SK-N-SH (cell line): ENCODE results near the gene DAB2IP. TPM values are rescaled to one million over a fixed set of nuclear protein-coding genes. Genes with fewer than 3 reads are reported as not detected.

ENCODE experiments used
- CTCF ChIA-PET: fragments of 300-600, 350-600 bp; formaldehyde crosslinking; extraction: SDS; loops from one replicate; lab custom pipeline; 2021; lab: Yijun Ruan, JAX
- POLR2A ChIA-PET: fragments of 350-600 bp; sonication (Branson Sonifier 250); formaldehyde crosslinking; extraction: SDS; loops from one replicate; lab custom pipeline; 2020; ENCODE audit warnings: antibody characterized with exemption, inconsistent platforms; lab: Yijun Ruan, JAX
- DNase-seq: peaks from one replicate; pipeline ENCODE4 v3.0.0; 2012
- H2AFZ ChIP-seq: fragments of 200-600 bp; sonication (generic); 2 replicates; pipeline ENCODE4 v1.8.1; 2016; ENCODE audit warnings: antibody characterized with exemption, mild to moderate bottlenecking, low read depth
- H3F3A ChIP-seq: fragments of 200-600 bp; sonication (generic); replicated peaks from 2 replicates; pipeline ENCODE3; 2016; ENCODE audit warnings: antibody characterized with exemption, mild to moderate bottlenecking; ENCODE audit not compliant: insufficient read depth
- H3K27ac ChIP-seq, 2 experiments: fragments of 200-500 bp in 1 of 2; fragments of 200-600 bp in 1 of 2; sonication (Bioruptor generic) in 1 of 2; sonication (generic), shearing (Covaris generic) in 1 of 2; 2 replicates each; pipeline versions ENCODE4 v1.5.1 to v1.6.1; 2014 to 2016; ENCODE audit warnings: low read depth in 2 of 2, inconsistent platforms in 1 of 2, low read length in 1 of 2, mild to moderate bottlenecking in 1 of 2, mixed read lengths in 1 of 2
- H3K27me3 ChIP-seq: fragments of 200-600 bp; sonication (generic), shearing (Covaris generic); 2 replicates; pipeline ENCODE4 v1.6.1; 2016; ENCODE audit warnings: mixed run types; ENCODE audit not compliant: insufficient read depth
- H3K36me3 ChIP-seq, 2 experiments: fragments of 200-500 bp in 1 of 2; fragments of 200-600 bp in 1 of 2; sonication (Bioruptor generic) in 1 of 2; sonication (generic) in 1 of 2; replicated peaks in 1 of 2; 2 replicates each; pipeline versions ENCODE3 to v1.5.1; 2014 to 2016; ENCODE audit warnings: low read length in 1 of 2, mild to moderate bottlenecking in 1 of 2; ENCODE audit not compliant: insufficient read depth in 2 of 2, control insufficient read depth in 1 of 2
- H3K4me1 ChIP-seq, 2 experiments: fragments of 200-500 bp in 1 of 2; fragments of 200-600 bp in 1 of 2; sonication (Bioruptor generic) in 1 of 2; sonication (generic), shearing (Covaris generic) in 1 of 2; 2 replicates each; pipeline versions ENCODE4 v1.5.1 to v1.6.1; 2014 to 2016; ENCODE audit warnings: low read depth in 1 of 2, low read length in 1 of 2, mixed run types in 1 of 2; ENCODE audit not compliant: insufficient read depth in 2 of 2, control insufficient read depth in 1 of 2
- H3K4me2 ChIP-seq: fragments of 200-600 bp; sonication (generic), shearing (Covaris generic); 2 replicates; pipeline ENCODE4 v1.6.1; 2017; ENCODE audit warnings: mixed run types
- H3K4me3 ChIP-seq, 2 experiments: fragments of 200-500 bp in 1 of 2; fragments of 200-600 bp in 1 of 2; sonication (Bioruptor generic) in 1 of 2; sonication (generic), shearing (Covaris generic) in 1 of 2; 2 replicates each; pipeline versions ENCODE4 v1.5.1 to v1.8.1; 2014 to 2016; ENCODE audit warnings: low read depth in 2 of 2, inconsistent platforms in 1 of 2, low read length in 1 of 2, mild to moderate bottlenecking in 1 of 2, mixed read lengths in 1 of 2, moderate library complexity in 1 of 2
- H3K79me2 ChIP-seq: fragments of 200-600 bp; sonication (generic); 2 replicates; pipeline ENCODE4 v1.8.1; 2017; ENCODE audit warnings: mild to moderate bottlenecking; ENCODE audit not compliant: insufficient read depth
- H3K9ac ChIP-seq: fragments of 200-600 bp; sonication (generic); 2 replicates; pipeline ENCODE4 v1.6.1; 2017; ENCODE audit warnings: mixed run types
- H3K9me2 ChIP-seq: fragments of 200-600 bp; sonication (generic); 2 replicates; pipeline ENCODE4 v1.6.1; 2017; ENCODE audit warnings: mixed run types
- H3K9me3 ChIP-seq: fragments of 200-600 bp; sonication (generic); 2 replicates; pipeline ENCODE4 v1.6.1; 2017; ENCODE audit warnings: mixed run types, mild to moderate bottlenecking, moderate library complexity
- H4K20me1 ChIP-seq: fragments of 200-600 bp; sonication (generic); 2 replicates; pipeline ENCODE4 v1.6.1; 2017; ENCODE audit warnings: mild to moderate bottlenecking, mixed run types; ENCODE audit not compliant: insufficient read depth
- CTCF ChIP-seq: fragments of 200-600 bp; sonication (generic); IDR thresholded peaks from 2 replicates; pipeline ENCODE4 v1.6.1; 2017; ENCODE audit warnings: antibody characterized with exemption, mild to moderate bottlenecking, moderate library complexity
- EP300 ChIP-seq, 2 experiments: IDR thresholded peaks; 2 replicates each; pipeline versions ENCODE4 v1.4.0 to v1.6.1; 2012; ENCODE audit warnings: borderline replicate concordance in 1 of 2, low read depth in 1 of 2, low read length in 1 of 2
- FOXM1 ChIP-seq: IDR thresholded peaks from 2 replicates; pipeline ENCODE4 v1.4.0; 2012; ENCODE audit warnings: low read depth, mild to moderate bottlenecking
- GABPA ChIP-seq: IDR thresholded peaks from 2 replicates; pipeline ENCODE4 v1.4.0; 2012; ENCODE audit warnings: low read depth, mild to moderate bottlenecking
- GATA2 ChIP-seq: sonication (generic); formaldehyde crosslinking; IDR thresholded peaks from 2 replicates; pipeline ENCODE4 v1.5.0; 2020; ENCODE audit warnings: mild to moderate bottlenecking, missing genetic modification reagents
- MXI1 ChIP-seq: IDR thresholded peaks from 2 replicates; pipeline ENCODE4 v1.6.1; 2012; ENCODE audit warnings: mild to moderate bottlenecking, low read depth, low read length, improper control_type of control experiment
- RXRA ChIP-seq: IDR thresholded peaks from 2 replicates; pipeline ENCODE4 v1.4.0; 2012; ENCODE audit warnings: low read depth, mild to moderate bottlenecking, borderline replicate concordance
- WGBS: methylation state at CpG from one replicate; pipeline ENCODE4 v1.1.6; 2017; ENCODE audit warnings: low lambda C conversion rate; 5-methylcytosine and 5-hydroxymethylcytosine counted together
- polyA plus RNA-seq, 3 experiments: library from polyadenylated mRNA; depleted of rRNA; stranded (reverse); fragments of >200 nt; gene quantifications; 2 replicates each; pipeline ENCODE4 v1.2.3, GENCODE V29; 2012
- TF ChIP-seq, protein P1 (sequence below): fragments of 150-350 bp; IDR thresholded peaks from 2 replicates; pipeline ENCODE4 v1.6.1; 2017; ENCODE audit warnings: antibody characterized with exemption, low read length, low read depth, borderline replicate concordance
- TF ChIP-seq, protein P2 (sequence below): IDR thresholded peaks from 2 replicates; pipeline ENCODE4 v1.6.1; 2012; ENCODE audit warnings: mild to moderate bottlenecking, low read depth, low read length, moderate library complexity
- TF ChIP-seq, protein P3 (sequence below): IDR thresholded peaks from 2 replicates; pipeline ENCODE4; 2012

The DAB2IP gene
- polyA plus RNA-seq, 1 of the 3 experiments (the other 2 are of a cell fraction): 21.4 TPM

- TF ChIP-seq, protein P1, sequence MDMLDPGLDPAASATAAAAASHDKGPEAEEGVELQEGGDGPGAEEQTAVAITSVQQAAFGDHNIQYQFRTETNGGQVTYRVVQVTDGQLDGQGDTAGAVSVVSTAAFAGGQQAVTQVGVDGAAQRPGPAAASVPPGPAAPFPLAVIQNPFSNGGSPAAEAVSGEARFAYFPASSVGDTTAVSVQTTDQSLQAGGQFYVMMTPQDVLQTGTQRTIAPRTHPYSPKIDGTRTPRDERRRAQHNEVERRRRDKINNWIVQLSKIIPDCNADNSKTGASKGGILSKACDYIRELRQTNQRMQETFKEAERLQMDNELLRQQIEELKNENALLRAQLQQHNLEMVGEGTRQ: no peak
- TF ChIP-seq FOXM1 (no peak), GATA2 (CRISPR knock-in tag) (no peak)
These were observed 125.6 kb downstream of the DAB2IP start (continued) for GRCh38 chr9:121776739-121777637.

DNA sequence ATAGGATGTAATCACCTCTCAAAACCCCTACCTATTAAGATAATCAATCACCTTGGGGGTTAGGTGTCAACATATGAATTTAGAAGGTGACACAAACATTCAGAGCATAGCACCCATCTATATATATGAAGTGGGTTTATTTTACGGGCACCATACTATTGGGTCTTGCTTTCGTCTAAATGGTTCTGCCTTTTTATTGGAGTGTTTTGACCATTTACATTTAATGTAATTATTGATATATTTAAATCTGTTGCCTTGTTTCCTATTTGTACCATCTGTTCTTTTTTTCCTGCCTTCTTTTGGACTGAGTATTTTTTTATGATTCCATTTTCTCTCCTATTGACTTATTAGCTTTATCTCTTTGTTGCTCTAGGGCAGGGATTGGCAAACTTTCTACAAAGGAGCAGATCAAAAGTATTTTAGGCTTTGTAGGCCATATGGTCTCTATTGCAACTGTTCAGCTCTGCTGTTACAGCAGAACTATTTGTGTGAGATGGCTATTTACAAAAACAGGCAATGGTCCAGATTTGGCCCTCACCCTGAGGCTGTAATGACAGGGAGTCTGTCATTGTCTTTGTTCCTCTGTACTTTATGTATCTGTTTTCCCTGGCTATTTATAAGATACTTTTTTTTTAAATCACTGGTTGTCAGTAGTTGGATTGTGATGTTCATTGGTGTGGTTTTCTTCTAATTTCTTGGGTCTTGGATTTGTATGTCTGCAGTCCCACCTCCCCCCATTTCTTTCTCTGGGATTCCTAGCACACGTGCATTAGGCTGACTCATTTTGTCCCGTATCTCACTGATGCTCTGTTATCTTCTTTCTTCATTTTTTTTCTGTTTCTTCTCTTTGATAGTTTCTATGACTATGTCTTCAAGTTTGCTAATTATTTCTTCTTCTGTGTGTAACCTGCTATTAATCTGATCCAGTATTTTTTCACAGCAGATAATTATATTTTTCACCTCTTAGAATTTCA is 127.1 kb downstream of the DAB2IP start:
- peaks cover 0 to 11% of the 10 kb centered on the region in 2 experiments; a peak in 2 of 4 replicates for H3K4me1 ChIP-seq
- TF ChIP-seq GABPA: no peak
- TF ChIP-seq EP300 (IDR thresholded peaks at IDR 0.05; ENCODE audit: borderline replicate concordance in 1 of 2, low read depth in 1 of 2, low read length in 1 of 2): 0 out of 4 replicates have a peak, but pooled peaks of 1 of the 2 experiments have one; percentile 18
- TF ChIP-seq, all 33 proteins: peak for 1
- peak overlapping the region in 1 of 2 experiments; percentile 45; a peak in 1 of 4 replicates for H3K27ac ChIP-seq
- H3F3A ChIP-seq: no peaks in the 10 kb centered on the region
- H3K9me3 ChIP-seq: 0 out of 2 replicates have a peak, but pooled peaks cover 6% of the 10 kb centered on the region
- H3K4me2 ChIP-seq: no peak overlapping the region
- 58% methylated on average over 4 of the region's 4 CpGs for WGBS
- peaks cover 42 to 76% of the 10 kb centered on the region in 2 experiments for H3K36me3 ChIP-seq
- CTCF ChIA-PET: interaction anchor here (1.1 kb wide), 1 partner anchor 91 kb away, joined by 5 read pairs; no protein-coding TSS in a partner anchor
- no peak overlapping the region for H2AFZ ChIP-seq
- no peak overlapping the region for H3K9ac ChIP-seq
- H4K20me1 ChIP-seq: no peaks in the 10 kb centered on the region
- no peaks in the 10 kb centered on the region for H3K27me3 ChIP-seq
- POLR2A ChIA-PET: no interaction called here
- peak; percentile 67 for DNase-seq
- H3K9me2 ChIP-seq: no peaks in the 10 kb centered on the region
- H3K4me3 ChIP-seq: no peak overlapping the region; a peak in 1 of 4 replicates
- no peaks in the 10 kb centered on the region; the same call in none of the 2 replicates for H3K79me2 ChIP-seq

DNA sequence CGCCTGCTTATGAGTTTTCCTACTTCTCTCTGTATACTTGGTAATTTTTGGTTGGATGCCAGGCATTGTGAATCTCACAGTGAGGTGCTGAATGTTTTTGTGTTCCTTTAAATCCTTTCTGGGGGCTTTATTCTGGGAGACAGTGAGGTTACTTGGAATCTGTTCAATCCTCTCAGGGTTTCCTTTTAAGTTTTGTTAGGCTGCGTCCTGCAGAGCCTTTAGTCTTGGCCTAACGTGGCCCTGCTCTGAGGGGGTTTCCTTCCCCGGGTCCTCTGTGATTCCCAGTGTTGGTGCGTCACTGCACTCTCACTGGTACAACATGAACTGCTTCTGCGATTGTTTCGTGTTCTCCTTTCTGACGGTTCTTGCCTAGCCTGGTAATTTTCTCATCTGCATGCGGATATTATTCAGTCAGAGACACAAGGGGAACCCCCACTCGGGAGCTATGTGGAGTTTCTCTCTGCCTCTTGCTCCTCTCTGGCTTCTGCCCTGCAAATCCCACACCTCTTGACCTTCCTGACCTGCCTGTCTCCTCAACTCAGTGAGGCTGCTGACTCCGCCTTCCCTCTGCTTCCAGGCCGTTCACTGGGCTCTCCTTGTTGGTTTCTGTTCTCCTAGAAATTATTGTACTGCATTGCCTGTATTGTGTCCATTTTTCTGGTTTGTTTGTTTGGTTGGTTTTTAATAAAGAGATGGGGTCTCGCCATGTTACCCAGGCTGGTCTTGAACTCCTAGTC is 128.1 kb downstream of the DAB2IP start:
- no peak for DNase-seq
- no peaks in the 10 kb centered on the region for H3F3A ChIP-seq
- H3K27ac ChIP-seq: peak overlapping the region in 1 of 2 experiments; percentile 45; a peak in 1 of 4 replicates
- peaks cover 42 to 76% of the 10 kb centered on the region in 2 experiments for H3K36me3 ChIP-seq
- no peak overlapping the region for H3K4me2 ChIP-seq
- no peak overlapping the region for H2AFZ ChIP-seq
- no peaks in the 10 kb centered on the region for H4K20me1 ChIP-seq
- CTCF ChIA-PET: no interaction called here
- no peak overlapping the region for H3K9ac ChIP-seq
- no peaks in the 10 kb centered on the region; the same call in none of the 2 replicates for H3K79me2 ChIP-seq
- POLR2A ChIA-PET: no interaction called here
- H3K4me1 ChIP-seq: peaks cover 0 to 18% of the 10 kb centered on the region in 2 experiments; a peak in 2 of 4 replicates
- H3K9me3 ChIP-seq: 0 out of 2 replicates have a peak, but pooled peaks cover 6% of the 10 kb centered on the region
- H3K4me3 ChIP-seq: no peak overlapping the region
- 95% methylated on average over 13 of the region's 13 CpGs for WGBS
- H3K9me2 ChIP-seq: no peaks in the 10 kb centered on the region
- H3K27me3 ChIP-seq: no peaks in the 10 kb centered on the region
- TF ChIP-seq, protein P2, sequence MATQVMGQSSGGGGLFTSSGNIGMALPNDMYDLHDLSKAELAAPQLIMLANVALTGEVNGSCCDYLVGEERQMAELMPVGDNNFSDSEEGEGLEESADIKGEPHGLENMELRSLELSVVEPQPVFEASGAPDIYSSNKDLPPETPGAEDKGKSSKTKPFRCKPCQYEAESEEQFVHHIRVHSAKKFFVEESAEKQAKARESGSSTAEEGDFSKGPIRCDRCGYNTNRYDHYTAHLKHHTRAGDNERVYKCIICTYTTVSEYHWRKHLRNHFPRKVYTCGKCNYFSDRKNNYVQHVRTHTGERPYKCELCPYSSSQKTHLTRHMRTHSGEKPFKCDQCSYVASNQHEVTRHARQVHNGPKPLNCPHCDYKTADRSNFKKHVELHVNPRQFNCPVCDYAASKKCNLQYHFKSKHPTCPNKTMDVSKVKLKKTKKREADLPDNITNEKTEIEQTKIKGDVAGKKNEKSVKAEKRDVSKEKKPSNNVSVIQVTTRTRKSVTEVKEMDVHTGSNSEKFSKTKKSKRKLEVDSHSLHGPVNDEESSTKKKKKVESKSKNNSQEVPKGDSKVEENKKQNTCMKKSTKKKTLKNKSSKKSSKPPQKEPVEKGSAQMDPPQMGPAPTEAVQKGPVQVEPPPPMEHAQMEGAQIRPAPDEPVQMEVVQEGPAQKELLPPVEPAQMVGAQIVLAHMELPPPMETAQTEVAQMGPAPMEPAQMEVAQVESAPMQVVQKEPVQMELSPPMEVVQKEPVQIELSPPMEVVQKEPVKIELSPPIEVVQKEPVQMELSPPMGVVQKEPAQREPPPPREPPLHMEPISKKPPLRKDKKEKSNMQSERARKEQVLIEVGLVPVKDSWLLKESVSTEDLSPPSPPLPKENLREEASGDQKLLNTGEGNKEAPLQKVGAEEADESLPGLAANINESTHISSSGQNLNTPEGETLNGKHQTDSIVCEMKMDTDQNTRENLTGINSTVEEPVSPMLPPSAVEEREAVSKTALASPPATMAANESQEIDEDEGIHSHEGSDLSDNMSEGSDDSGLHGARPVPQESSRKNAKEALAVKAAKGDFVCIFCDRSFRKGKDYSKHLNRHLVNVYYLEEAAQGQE: no peak
- TF ChIP-seq RXRA: no peak
- TF ChIP-seq CTCF: no peak
- no peak for TF ChIP-seq MXI1
- TF ChIP-seq, protein P3, sequence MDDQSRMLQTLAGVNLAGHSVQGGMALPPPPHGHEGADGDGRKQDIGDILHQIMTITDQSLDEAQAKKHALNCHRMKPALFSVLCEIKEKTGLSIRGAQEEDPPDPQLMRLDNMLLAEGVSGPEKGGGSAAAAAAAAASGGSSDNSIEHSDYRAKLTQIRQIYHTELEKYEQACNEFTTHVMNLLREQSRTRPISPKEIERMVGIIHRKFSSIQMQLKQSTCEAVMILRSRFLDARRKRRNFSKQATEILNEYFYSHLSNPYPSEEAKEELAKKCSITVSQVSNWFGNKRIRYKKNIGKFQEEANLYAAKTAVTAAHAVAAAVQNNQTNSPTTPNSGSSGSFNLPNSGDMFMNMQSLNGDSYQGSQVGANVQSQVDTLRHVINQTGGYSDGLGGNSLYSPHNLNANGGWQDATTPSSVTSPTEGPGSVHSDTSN: no peak
- no peak for TF ChIP-seq EP300 (IDR thresholded peaks at IDR 0.05; ENCODE audit: borderline replicate concordance in 1 of 2, low read depth in 1 of 2, low read length in 1 of 2)
- no peak for TF ChIP-seq GATA2 (CRISPR knock-in tag)
